HG02610 (cell line): ENCODE measurements around the gene DDR1.
"Not testable (repeated sequence)": the region's sequence is repeated elsewhere in the genome, so short reads cannot be mapped to it uniquely, and the experiment has no call there.

Experiments used
- ATAC-seq: cut with Tn5 transposase; IDR thresholded peaks from one replicate; pipeline ENCODE4 v1.9.1; 2021; ENCODE audit warnings: mild to moderate bottlenecking, moderate library complexity; ENCODE audit not compliant: unreplicated experiment

DDR1 gene

GRCh38 chr6:30914076-30914853, 29.9 kb downstream of the DDR1 start, which contains the start of gene VARS2:
VARS2 (plus strand) TSS chr6:30914238; CDS start chr6:30914837, 599 bp downstream.
- peak; percentile 82 for ATAC-seq

GRCh38 chr6:30914854-30915590, 30.7 kb downstream of the DDR1 start:
- ATAC-seq, result no peak

- ATAC-seq, result no peak
Observed at GRCh38 chr6:30915591-30915946, 31.2 kb downstream of the DDR1 start.

- ATAC-seq, result no peak
Observed at GRCh38 chr6:30917041-30917440, 32.7 kb downstream of the DDR1 start.

- no peak for ATAC-seq
Observed at GRCh38 chr6:30917487-30917886, 33.2 kb downstream of the DDR1 start.

- no peak for ATAC-seq
Observed at GRCh38 chr6:30918670-30919069, 34.4 kb downstream of the DDR1 start.

- no peak for ATAC-seq
Observed at GRCh38 chr6:30922447-30922852, 38.1 kb downstream of the DDR1 start.

GRCh38 chr6:30924040-30924627, 39.8 kb downstream of the DDR1 start:
- not testable (repeated sequence) for ATAC-seq

- no peak for ATAC-seq
Observed at GRCh38 chr6:30926644-30927043, 42.3 kb downstream of the DDR1 start.

GRCh38 chr6:30927080-30927479, 42.8 kb downstream of the DDR1 start:
- ATAC-seq, result not testable (repeated sequence)

GRCh38 chr6:30928677-30929076, 44.4 kb downstream of the DDR1 start:
- no peak for ATAC-seq

GRCh38 chr6:30930506-30930905, 46.2 kb downstream of the DDR1 start:
- ATAC-seq, result no peak

GRCh38 chr6:30931272-30931671, 47.0 kb downstream of the DDR1 start:
- ATAC-seq, result no peak

GRCh38 chr6:30931969-30932645, 47.8 kb downstream of the DDR1 start, which contains the start of gene SFTA2:
SFTA2 (minus strand) TSS chr6:30932170; CDS start chr6:30932096, 74 bp downstream.
- no peak for ATAC-seq

GRCh38 chr6:30932665-30933365, 48.5 kb downstream of the DDR1 start:
- no peak for ATAC-seq

GRCh38 chr6:30935018-30935417, 50.7 kb downstream of the DDR1 start:
- no peak for ATAC-seq

GRCh38 chr6:30937265-30937664, 52.9 kb downstream of the DDR1 start:
- no peak for ATAC-seq

GRCh38 chr6:30938730-30939129, 54.4 kb downstream of the DDR1 start:
- no peak for ATAC-seq

- no peak for ATAC-seq
Observed at GRCh38 chr6:30939473-30939872, 55.2 kb downstream of the DDR1 start.

GRCh38 chr6:30940361-30940986, 56.2 kb downstream of the DDR1 start, which contains the start of gene MUCL3:
MUCL3 (plus strand) TSS chr6:30940973; CDS start chr6:30941000, 27 bp downstream.
- no peak for ATAC-seq
